HepG2 (cell line): ENCODE data around the gene FBXO2. TPM values are rescaled to one million over a fixed set of nuclear protein-coding genes. Genes with fewer than 3 reads are reported as not detected.

ENCODE experiments used
- BORCS8-MEF2B ChIP-seq: sonication (generic); formaldehyde crosslinking; IDR thresholded peaks from 2 replicates; pipeline ENCODE4 v1.8.0; 2022; ENCODE audit warnings: mild to moderate bottlenecking, missing genetic modification reagents
- CBFB ChIP-seq: sonication (generic); formaldehyde crosslinking; IDR thresholded peaks from 2 replicates; pipeline ENCODE4 v1.4.0; 2020; ENCODE audit warnings: missing genetic modification reagents
- ELF1 ChIP-seq: sonication (generic); formaldehyde crosslinking; IDR thresholded peaks from 2 replicates; pipeline ENCODE4 v1.4.0; 2020; ENCODE audit warnings: missing genetic modification reagents
- ELF3 ChIP-seq: IDR thresholded peaks from 2 replicates; pipeline ENCODE4 v1.6.1; 2016; ENCODE audit warnings: missing genetic modification reagents, missing compliant biosample characterization
- ELF4 ChIP-seq: sonication (generic); formaldehyde crosslinking; IDR thresholded peaks from 2 replicates; pipeline ENCODE4 v1.5.0; 2020; ENCODE audit warnings: missing genetic modification reagents, mild to moderate bottlenecking, moderate library complexity, borderline replicate concordance
- ESRRA ChIP-seq: sonication (generic); formaldehyde crosslinking; IDR thresholded peaks from 2 replicates; pipeline ENCODE4 v1.5.1; 2020; ENCODE audit warnings: mild to moderate bottlenecking, low read depth, missing genetic modification reagents
- FOSL1 ChIP-seq: sonication (generic); formaldehyde crosslinking; IDR thresholded peaks from 2 replicates; pipeline ENCODE4 v1.9.0; 2021; ENCODE audit warnings: missing genetic modification reagents, borderline replicate concordance
- MXI1 ChIP-seq: IDR thresholded peaks from 3 replicates; pipeline ENCODE4 v1.6.1; 2012; ENCODE audit warnings: low read depth, low read length, inconsistent platforms, borderline replicate concordance
- NCOA5 ChIP-seq: sonication (generic); formaldehyde crosslinking; IDR thresholded peaks from 2 replicates; pipeline ENCODE4 v1.4.0; 2020; ENCODE audit warnings: missing genetic modification reagents
- NPAS2 ChIP-seq: sonication (generic); formaldehyde crosslinking; IDR thresholded peaks from 2 replicates; pipeline ENCODE4 v1.8.0; 2022; ENCODE audit warnings: mild to moderate bottlenecking, missing genetic modification reagents, borderline replicate concordance
- POLR2G ChIP-seq: fragments of 200-400 bp; formaldehyde crosslinking; IDR thresholded peaks from 2 replicates; pipeline ENCODE4 v1.6.1; 2018; ENCODE audit warnings: mild to moderate bottlenecking, low read depth, low read length, moderate library complexity
- TP53 ChIP-seq: sonication (generic); formaldehyde crosslinking; conservative IDR thresholded peaks from 2 replicates; pipeline ENCODE4 v1.4.0; 2020; ENCODE audit warnings: missing genetic modification reagents
- ZBTB20 ChIP-seq: sonication (generic); formaldehyde crosslinking; IDR thresholded peaks from 2 replicates; pipeline ENCODE4 v1.8.1; 2023; ENCODE audit warnings: missing genetic modification reagents, low read depth, mild to moderate bottlenecking, borderline replicate concordance
- ZKSCAN5 ChIP-seq: sonication (generic); formaldehyde crosslinking; IDR thresholded peaks from 2 replicates; pipeline ENCODE4 v1.5.1; 2020; ENCODE audit warnings: mild to moderate bottlenecking, missing genetic modification reagents
- ZNF670 ChIP-seq: sonication (generic); formaldehyde crosslinking; IDR thresholded peaks from 2 replicates; pipeline ENCODE4 v1.8.0; 2022; ENCODE audit warnings: mild to moderate bottlenecking, missing genetic modification reagents, borderline replicate concordance
- ZNF746 ChIP-seq: sonication (generic); formaldehyde crosslinking; IDR thresholded peaks from 2 replicates; pipeline ENCODE4 v1.8.0; 2022; ENCODE audit warnings: mild to moderate bottlenecking, missing genetic modification reagents
- polyA plus RNA-seq, 8 experiments: library from polyadenylated mRNA; depleted of rRNA in 3 of 8; stranded (reverse) in 7 of 8; unstranded in 1 of 8; fragments of >200 nt; fragmentation: Illumina TruSeq in 4 of 8; extraction: Trizol in 4 of 8; gene quantifications; 2 replicates each; pipeline versions ENCODE4 v1.2.1 to v1.2.3, GENCODE V29; 2011 to 2016; ENCODE audit warnings: low read depth in 4 of 8, missing spikeins in 1 of 8, mixed read lengths in 1 of 8; ENCODE audit not compliant: insufficient read depth in 1 of 8
- total RNA-seq, 5 experiments: library from RNA; depleted of rRNA; stranded (reverse); fragments of >200 nt; fragmentation: Illumina TruSeq; extraction: Trizol; gene quantifications; 2 replicates each; pipeline ENCODE4 v1.2.3, GENCODE V29; 2016; ENCODE audit warnings: low read depth in 1 of 5
- TF ChIP-seq, protein P1 (sequence below): sonication (generic); formaldehyde crosslinking; IDR thresholded peaks from 2 replicates; pipeline ENCODE4 v1.8.0; 2022; ENCODE audit warnings: mild to moderate bottlenecking, missing genetic modification reagents, moderate library complexity
- TF ChIP-seq, protein P2 (sequence below): sonication (generic); formaldehyde crosslinking; IDR thresholded peaks from 2 replicates; pipeline ENCODE4 v1.8.0; 2022; ENCODE audit warnings: mild to moderate bottlenecking, missing genetic modification reagents; ENCODE audit not compliant: insufficient replicate concordance
- TF ChIP-seq, protein P3 (sequence below): IDR thresholded peaks from 2 replicates; pipeline ENCODE4 v1.6.1; 2016; ENCODE audit warnings: low read depth
- TF ChIP-seq, protein P4 (sequence below): sonication (generic); formaldehyde crosslinking; IDR thresholded peaks from 2 replicates; pipeline ENCODE4 v1.9.0; 2021; ENCODE audit warnings: missing genetic modification reagents, mild to moderate bottlenecking, borderline replicate concordance
- TF ChIP-seq, protein P5 (sequence below): sonication (generic); formaldehyde crosslinking; IDR thresholded peaks from 2 replicates; pipeline ENCODE4 v1.5.0; 2020; ENCODE audit warnings: missing genetic modification reagents
- TF ChIP-seq, protein P6 (sequence below): sonication (generic); formaldehyde crosslinking; IDR thresholded peaks from 2 replicates; pipeline ENCODE4 v1.5.1; 2020; ENCODE audit warnings: mild to moderate bottlenecking, missing genetic modification reagents, moderate library complexity

FBXO2 gene
- total and polyA plus RNA-seq, 2 of the 13 experiments (the other 11 are each of a cell fraction or from before 2014, with no cell fraction given) = 79.3 to 112 TPM

DNA sequence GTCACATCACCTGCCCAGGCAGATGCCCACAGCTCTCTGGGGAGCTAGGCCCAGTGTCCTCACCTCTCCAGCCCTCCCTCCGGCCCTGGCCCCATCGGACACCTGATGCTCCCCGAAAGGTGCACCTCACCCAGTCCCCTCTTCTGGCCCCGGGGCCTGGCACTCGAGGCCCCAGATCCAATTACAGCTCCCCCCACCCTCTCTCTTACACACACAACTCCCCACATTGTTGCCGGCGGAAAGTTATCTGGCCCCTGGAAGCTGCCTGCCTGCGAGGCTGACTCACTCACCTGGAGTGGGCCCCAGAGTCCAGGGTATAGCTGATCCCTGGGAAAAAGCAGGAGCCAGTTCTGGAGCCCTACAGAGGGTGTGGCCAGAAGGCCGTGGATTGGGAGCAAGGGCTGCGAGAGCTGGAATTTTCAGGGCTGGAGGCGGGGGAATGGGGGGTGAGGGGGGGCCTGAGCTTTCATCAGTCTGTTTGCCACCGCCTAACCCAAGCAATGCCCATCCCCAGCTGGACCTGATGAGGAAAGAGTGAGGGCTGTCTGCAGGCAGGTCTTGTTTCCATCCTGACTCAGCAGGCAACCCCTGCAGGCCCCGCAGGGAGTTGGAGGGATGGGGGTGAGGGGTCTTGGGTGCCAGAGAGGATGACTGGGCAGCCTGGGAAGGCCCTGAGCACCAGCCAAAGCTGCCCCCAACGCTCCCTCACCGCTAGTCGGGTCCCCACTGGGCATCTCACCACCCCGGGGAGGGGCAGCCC, 948 bp downstream of the FBXO2 start (continued):
- TF ChIP-seq, protein P1, sequence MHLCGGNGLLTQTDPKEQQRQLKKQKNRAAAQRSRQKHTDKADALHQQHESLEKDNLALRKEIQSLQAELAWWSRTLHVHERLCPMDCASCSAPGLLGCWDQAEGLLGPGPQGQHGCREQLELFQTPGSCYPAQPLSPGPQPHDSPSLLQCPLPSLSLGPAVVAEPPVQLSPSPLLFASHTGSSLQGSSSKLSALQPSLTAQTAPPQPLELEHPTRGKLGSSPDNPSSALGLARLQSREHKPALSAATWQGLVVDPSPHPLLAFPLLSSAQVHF (CRISPR knock-in tag) = no peak
- TF ChIP-seq CBFB (CRISPR knock-in tag) (no peak), ZKSCAN5 (CRISPR knock-in tag) (no peak), ESRRA (0 out of 2 replicates have a peak, but pooled peaks have one; percentile 31), MXI1 (peak; percentile 48; the same call in 1 of the 3 replicates), ELF3 (CRISPR knock-in tag) (peak; percentile 43; the same call in 1 of the 2 replicates), ELF1 (CRISPR knock-in tag) (no peak), ZNF746 (CRISPR knock-in tag) (no peak), POLR2G (peak; percentile 72), ZNF670 (CRISPR knock-in tag) (no peak), ZBTB20 (CRISPR knock-in tag) (peak; percentile 68; the same call in 1 of the 2 replicates), BORCS8-MEF2B (CRISPR knock-in tag) (no peak), FOSL1 (peak; percentile 75), NCOA5 (CRISPR knock-in tag) (no peak), ELF4 (no peak), TP53 (no peak), NPAS2 (no peak)
- TF ChIP-seq, protein P2, sequence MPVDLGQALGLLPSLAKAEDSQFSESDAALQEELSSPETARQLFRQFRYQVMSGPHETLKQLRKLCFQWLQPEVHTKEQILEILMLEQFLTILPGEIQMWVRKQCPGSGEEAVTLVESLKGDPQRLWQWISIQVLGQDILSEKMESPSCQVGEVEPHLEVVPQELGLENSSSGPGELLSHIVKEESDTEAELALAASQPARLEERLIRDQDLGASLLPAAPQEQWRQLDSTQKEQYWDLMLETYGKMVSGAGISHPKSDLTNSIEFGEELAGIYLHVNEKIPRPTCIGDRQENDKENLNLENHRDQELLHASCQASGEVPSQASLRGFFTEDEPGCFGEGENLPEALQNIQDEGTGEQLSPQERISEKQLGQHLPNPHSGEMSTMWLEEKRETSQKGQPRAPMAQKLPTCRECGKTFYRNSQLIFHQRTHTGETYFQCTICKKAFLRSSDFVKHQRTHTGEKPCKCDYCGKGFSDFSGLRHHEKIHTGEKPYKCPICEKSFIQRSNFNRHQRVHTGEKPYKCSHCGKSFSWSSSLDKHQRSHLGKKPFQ (CRISPR knock-in tag) = peak; percentile 41
- TF ChIP-seq, protein P3, sequence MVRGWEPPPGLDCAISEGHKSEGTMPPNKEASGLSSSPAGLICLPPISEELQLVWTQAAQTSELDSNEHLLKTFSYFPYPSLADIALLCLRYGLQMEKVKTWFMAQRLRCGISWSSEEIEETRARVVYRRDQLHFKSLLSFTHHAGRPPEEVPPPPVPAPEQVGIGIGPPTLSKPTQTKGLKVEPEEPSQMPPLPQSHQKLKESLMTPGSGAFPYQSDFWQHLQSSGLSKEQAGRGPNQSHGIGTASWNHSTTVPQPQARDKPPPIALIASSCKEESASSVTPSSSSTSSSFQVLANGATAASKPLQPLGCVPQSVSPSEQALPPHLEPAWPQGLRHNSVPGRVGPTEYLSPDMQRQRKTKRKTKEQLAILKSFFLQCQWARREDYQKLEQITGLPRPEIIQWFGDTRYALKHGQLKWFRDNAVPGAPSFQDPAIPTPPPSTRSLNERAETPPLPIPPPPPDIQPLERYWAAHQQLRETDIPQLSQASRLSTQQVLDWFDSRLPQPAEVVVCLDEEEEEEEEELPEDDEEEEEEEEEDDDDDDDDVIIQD (CRISPR knock-in tag) = no peak
- TF ChIP-seq, protein P4, sequence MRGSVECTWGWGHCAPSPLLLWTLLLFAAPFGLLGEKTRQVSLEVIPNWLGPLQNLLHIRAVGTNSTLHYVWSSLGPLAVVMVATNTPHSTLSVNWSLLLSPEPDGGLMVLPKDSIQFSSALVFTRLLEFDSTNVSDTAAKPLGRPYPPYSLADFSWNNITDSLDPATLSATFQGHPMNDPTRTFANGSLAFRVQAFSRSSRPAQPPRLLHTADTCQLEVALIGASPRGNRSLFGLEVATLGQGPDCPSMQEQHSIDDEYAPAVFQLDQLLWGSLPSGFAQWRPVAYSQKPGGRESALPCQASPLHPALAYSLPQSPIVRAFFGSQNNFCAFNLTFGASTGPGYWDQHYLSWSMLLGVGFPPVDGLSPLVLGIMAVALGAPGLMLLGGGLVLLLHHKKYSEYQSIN (CRISPR knock-in tag) = no peak
- TF ChIP-seq, protein P5, sequence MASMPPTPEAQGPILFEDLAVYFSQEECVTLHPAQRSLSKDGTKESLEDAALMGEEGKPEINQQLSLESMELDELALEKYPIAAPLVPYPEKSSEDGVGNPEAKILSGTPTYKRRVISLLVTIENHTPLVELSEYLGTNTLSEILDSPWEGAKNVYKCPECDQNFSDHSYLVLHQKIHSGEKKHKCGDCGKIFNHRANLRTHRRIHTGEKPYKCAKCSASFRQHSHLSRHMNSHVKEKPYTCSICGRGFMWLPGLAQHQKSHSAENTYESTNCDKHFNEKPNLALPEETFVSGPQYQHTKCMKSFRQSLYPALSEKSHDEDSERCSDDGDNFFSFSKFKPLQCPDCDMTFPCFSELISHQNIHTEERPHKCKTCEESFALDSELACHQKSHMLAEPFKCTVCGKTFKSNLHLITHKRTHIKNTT (CRISPR knock-in tag) = no peak
- TF ChIP-seq, protein P6, sequence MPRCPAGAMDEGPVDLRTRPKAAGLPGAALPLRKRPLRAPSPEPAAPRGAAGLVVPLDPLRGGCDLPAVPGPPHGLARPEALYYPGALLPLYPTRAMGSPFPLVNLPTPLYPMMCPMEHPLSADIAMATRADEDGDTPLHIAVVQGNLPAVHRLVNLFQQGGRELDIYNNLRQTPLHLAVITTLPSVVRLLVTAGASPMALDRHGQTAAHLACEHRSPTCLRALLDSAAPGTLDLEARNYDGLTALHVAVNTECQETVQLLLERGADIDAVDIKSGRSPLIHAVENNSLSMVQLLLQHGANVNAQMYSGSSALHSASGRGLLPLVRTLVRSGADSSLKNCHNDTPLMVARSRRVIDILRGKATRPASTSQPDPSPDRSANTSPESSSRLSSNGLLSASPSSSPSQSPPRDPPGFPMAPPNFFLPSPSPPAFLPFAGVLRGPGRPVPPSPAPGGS (CRISPR knock-in tag) = no peak
